Fibroblast of skin of back (primary cell): ENCODE measurements around the gene ATP1A2. TPM values are rescaled to one million over a fixed set of nuclear protein-coding genes. Genes with fewer than 3 reads are reported as not detected.

Experiments
- DNase-seq: peaks from one replicate; pipeline ENCODE4 v3.0.0-alpha.2; 2013
- polyA plus RNA-seq, 2 experiments: library from polyadenylated mRNA; unstranded; fragments of 120-200 nt; gene quantifications; one replicate each; pipeline ENCODE4 v1.2.1, GENCODE V29; 2013; ENCODE audit not compliant: insufficient read length in 2 of 2

ATP1A2 gene
- 0.18 TPM for polyA plus RNA-seq (2013, experiment 1 of 2; ENCODE audit: insufficient read length)
- 0.55 TPM for polyA plus RNA-seq (2013, experiment 2 of 2; ENCODE audit: insufficient read length)

DNA sequence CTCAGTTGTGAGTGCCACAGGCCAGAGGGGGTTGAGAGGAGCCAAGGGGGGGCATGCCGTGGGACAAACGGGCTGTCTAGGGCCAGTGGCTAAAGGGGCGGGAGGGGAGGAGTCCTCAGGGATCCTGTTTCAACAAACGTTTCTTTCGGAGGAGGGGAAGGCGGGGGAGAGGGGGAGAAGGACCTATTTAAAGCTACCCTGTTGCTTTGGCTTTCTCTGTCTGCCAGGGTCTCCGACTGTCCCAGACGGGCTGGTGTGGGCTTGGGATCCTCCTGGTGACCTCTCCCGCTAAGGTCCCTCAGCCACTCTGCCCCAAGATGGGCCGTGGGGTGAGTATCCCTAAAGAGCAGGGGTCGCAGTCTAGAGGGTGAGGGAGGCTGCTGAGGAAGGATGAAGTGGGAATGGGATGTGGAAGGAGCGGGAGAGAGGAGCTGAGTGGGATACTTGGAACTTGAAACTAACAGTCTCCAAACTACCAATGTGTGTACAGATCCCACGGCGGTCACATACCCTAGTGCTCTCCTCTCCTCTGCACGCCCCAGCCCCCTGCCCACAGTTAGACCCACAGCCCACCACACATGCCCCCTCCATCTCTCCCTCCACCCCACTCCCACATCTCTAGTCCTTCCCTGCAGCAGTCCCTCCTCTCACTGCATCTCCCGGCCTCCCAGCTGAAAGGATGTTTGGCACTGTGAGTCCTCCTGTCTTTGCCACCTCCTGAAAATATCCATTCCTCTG, at the start of gene ATP1A2:
Gene ATP1A2 (plus strand): TSS at position 215 of the 738 bp plus-strand sequence. CDS start 103 bp downstream, at position 318.
- DNase-seq, result no peak

DNA sequence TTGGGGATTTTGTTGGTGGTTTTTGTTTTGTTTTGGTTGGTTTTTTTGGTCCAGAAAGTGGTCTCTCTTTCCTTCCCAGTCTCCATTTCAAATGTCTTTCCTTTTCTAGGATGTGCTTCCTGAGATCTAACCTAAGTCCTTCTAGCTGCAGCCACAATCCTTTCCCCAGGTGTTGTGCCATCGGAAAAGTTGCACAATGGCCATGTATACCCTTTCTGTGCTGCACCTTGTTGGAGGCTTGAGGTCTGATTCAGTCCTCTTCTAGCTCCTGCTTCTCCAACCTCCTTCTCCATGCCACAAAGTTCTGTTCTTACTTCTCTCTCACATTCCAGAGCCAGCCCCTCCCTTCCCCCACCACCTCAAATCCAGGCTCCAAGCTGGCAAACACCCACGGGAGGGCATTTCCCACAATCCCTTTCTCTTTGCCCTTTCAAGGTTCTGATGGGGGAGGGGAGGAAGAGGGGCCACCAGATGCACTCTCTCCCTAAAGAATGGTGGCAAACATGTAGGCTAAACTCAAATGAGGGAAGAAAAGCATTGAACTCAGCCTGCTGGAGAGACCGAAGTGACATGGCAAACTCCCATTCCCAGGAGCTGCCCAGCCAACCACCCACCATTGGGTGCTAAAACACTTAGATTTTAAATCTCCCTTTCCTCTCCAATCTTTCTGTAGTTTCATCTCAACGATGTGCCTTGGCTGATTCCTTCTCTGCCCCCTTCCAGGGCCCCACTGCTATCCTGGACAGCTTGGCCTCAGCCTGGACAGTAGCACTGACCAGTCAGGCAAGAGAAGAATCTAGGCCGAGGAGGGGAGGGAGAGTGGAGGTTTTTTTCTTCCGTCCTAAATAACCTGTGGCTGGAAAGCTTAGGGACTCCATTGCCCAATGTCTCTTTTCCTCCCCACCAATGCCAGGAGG, 48.5 kb upstream of the ATP1A2 start:
- no peak for DNase-seq

GRCh38 chr1:160068225-160068624, 47.3 kb upstream of the ATP1A2 start:
- no peak for DNase-seq

GRCh38 chr1:160069460-160070231, 45.9 kb upstream of the ATP1A2 start, which contains the start of gene KCNJ10:
Gene KCNJ10, minus strand, starts transcription at chr1:160070160. Its CDS starts 27,628 bp downstream, at chr1:160042532.
- DNase-seq, result no peak

GRCh38 chr1:160070243-160071163, 45.1 kb upstream of the ATP1A2 start:
- DNase-seq, result peak; percentile 68

DNA sequence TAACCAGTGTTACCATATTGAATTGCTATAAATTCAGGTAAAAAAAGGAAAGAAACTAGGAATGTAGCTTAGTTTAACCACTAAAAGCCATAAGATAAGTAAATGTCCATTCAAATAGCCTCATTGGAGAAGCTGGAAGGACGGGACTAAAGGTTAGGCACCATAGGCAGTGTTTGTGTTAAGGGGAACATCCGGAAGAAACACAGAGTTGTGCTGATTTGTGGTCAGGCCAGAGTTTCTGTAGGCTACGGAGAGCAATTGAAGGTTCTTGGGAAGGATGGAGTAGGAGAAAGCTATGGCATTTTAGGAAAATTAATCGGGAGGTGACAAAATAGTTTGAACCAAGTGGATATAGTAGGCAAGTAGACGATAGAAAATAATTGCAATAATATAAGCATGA, 44.3 kb upstream of the ATP1A2 start:
- no peak for DNase-seq

- no peak for DNase-seq
Measured at GRCh38 chr1:160074865-160075264, 40.7 kb upstream of the ATP1A2 start.

- no peak for DNase-seq
Measured at GRCh38 chr1:160075836-160076235, 39.7 kb upstream of the ATP1A2 start.

DNA sequence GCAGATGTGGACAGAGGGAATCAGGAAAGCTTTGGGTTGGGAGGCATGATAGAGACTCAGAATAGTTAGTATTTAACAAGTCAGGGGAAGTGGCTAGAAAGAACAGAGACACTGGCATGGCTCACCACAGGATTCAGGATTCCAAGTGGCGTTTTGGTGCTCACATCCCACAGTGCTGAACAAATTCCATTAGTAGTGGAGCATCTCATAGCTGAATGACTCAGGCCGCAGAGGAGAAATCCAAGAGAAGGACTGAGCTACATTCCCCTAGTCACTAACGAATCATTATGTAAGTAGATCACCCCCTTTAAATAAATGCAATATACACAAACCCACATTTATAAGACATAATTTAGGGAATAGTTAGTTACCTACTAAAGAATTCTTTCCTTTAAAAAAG, 39.3 kb upstream of the ATP1A2 start:
- DNase-seq, result peak; percentile 49

GRCh38 chr1:160077486-160077885, 38.1 kb upstream of the ATP1A2 start:
- no peak for DNase-seq

- DNase-seq, result peak; percentile 20
Measured at GRCh38 chr1:160078512-160079195, 36.9 kb upstream of the ATP1A2 start.

GRCh38 chr1:160079448-160079847, 36.1 kb upstream of the ATP1A2 start:
- DNase-seq, result no peak

GRCh38 chr1:160080381-160081100, 35.0 kb upstream of the ATP1A2 start:
- no peak for DNase-seq

DNA sequence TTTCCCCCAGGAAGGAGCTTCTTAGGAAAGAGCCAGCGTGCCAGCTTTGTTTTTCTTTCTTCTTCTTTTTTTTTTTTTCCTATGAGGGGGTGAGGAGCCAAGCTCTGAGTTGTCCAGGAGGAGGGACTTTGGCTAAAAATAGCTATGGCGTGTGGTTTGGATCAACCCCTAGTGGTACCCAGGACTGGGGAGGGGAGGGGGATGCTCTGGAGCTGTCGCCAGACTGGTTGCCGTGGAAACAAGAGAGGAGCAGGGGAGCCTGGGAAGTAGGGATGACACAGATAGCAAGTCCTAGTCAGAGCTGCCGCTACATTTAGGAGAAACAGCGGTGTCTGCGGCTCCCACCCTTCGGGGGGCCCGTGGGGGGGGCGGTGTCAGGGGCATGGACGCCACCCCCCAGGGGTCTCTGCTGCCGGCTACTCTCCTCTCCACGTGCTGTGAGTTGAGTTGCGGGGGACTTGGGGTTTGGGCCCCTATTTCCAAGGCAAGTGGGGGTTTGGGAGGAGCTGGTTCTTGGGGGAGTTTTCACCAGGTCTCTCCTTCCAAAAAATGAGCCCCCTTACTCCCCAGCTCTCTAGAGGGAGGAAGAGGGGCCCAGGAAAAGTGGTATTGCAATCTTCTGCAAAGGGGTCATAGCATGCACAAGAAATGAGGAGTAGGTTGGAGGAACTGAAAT, 34.2 kb upstream of the ATP1A2 start, which contains the start of gene KCNJ9:
Gene KCNJ9 (plus strand): TSS at position 278 of the 676 bp plus-strand sequence. CDS start 2,493 bp downstream, outside the sequence.
- peak; percentile 82 for DNase-seq

GRCh38 chr1:160082487-160082886, 33.1 kb upstream of the ATP1A2 start:
- no peak for DNase-seq

DNA sequence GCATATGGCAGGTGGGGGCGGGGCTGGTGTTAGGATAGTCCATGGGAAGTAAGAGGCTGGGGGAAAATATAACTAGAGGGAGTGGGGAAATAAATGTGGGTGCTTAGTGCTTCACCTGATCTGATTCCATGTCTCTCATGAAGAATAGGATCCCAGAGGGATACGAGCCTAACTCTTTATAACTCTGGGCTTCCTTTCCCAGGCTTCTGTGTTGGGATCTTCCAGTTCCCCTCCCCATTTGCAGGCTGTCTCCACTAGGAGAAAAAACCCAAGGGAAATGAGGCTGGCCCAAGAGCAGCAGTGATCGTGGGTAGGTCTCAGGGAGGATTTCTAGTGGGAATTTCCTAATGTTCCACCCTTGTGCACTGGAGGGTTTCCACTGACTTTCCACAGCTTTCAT, 32.6 kb upstream of the ATP1A2 start:
- DNase-seq, result no peak

GRCh38 chr1:160083968-160084770, 31.4 kb upstream of the ATP1A2 start:
- no peak for DNase-seq

DNA sequence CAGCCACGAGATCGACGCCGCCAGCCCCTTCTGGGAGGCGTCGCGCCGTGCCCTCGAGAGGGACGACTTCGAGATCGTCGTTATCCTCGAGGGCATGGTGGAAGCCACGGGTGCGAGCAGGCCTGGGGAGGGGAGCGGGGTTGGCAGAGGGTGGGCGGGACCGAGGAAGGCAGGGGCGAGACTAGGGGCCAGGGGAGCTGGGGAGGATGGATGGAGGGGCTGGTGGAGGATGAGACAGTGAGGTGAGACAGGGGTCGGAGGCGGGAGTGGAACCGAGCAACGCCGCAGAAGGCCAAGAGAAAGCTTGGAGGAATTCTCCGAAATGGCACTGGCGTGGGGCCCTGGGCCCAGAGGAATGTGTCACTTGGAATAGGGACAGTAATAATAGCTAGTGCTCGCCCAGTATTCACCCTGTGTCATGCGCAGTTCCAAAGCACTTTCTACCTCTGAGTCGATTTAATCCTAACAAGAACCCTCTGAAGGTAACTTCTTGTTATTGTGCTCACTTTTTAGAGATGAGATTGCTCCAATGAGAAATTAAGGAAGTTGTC, 30.7 kb upstream of the ATP1A2 start:
- no peak for DNase-seq
